NB4 (cell line): Measurements from ENCODE around the gene OPA3.

ENCODE experiments used
- POLR2A ChIP-seq: IDR thresholded peaks from 2 replicates; pipeline ENCODE4 v1.6.1; 2011; ENCODE audit warnings: mild to moderate bottlenecking; ENCODE audit not compliant: insufficient read length; ENCODE audit errors: extremely low read depth
- TF ChIP-seq, protein P1 (sequence below): IDR thresholded peaks from 2 replicates; pipeline ENCODE4 v1.6.1; 2011; ENCODE audit warnings: low read depth, low read length
- TF ChIP-seq, protein P2 (sequence below): IDR thresholded peaks from one replicate; pipeline ENCODE4 v1.5.1; 2012; ENCODE audit warnings: low read depth, low read length

- TF ChIP-seq, protein P1, sequence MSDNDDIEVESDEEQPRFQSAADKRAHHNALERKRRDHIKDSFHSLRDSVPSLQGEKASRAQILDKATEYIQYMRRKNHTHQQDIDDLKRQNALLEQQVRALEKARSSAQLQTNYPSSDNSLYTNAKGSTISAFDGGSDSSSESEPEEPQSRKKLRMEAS = peak; percentile 37; the same call in 1 of the 2 replicates
- TF ChIP-seq, protein P2, sequence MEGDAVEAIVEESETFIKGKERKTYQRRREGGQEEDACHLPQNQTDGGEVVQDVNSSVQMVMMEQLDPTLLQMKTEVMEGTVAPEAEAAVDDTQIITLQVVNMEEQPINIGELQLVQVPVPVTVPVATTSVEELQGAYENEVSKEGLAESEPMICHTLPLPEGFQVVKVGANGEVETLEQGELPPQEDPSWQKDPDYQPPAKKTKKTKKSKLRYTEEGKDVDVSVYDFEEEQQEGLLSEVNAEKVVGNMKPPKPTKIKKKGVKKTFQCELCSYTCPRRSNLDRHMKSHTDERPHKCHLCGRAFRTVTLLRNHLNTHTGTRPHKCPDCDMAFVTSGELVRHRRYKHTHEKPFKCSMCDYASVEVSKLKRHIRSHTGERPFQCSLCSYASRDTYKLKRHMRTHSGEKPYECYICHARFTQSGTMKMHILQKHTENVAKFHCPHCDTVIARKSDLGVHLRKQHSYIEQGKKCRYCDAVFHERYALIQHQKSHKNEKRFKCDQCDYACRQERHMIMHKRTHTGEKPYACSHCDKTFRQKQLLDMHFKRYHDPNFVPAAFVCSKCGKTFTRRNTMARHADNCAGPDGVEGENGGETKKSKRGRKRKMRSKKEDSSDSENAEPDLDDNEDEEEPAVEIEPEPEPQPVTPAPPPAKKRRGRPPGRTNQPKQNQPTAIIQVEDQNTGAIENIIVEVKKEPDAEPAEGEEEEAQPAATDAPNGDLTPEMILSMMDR = no peak
- TF ChIP-seq POLR2A = no peak
These were observed 42.4 kb downstream of the OPA3 start for GRCh38 chr19:45542234-45542668.
